Measurements from ENCODE around the gene ST8SIA4.

DNA sequence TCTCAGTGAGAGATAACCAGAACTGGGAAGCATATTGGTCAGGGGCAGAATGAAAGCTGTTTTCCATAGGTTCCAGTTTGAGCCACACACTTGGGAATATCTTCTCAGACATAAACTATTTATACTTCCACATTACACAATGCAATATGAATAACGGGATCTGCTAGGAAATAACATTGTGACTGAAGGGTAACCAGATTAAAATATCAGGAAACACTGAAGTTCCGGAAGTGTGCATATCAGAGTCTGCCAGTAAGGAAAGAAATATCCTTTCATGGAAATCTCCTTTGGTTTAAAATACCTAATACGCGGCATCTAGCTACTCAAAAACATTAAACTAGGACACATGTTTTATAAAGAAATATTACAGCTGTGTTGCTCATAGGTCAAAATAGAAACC lies 56.3 kb downstream of the ST8SIA4 start:
- TF ChIP-seq POLR2AphosphoS5 (IDR thresholded peaks at IDR 0.05; ENCODE audit: low read depth, low read length) (no peak), TAF1 (IDR thresholded peaks at IDR 0.05; ENCODE audit: borderline replicate concordance, low read depth, low read length) (no peak), POLR2A (IDR thresholded peaks at IDR 0.05; ENCODE audit: low read depth, low read length) (no peak)
